H9 (cell line): Measurements from ENCODE around the gene JAKMIP1. TPM values are rescaled to one million over a fixed set of nuclear protein-coding genes. Genes with fewer than 3 reads are reported as not detected.

ENCODE experiments used
- DNase-seq: peaks from one replicate; pipeline ENCODE4 v3.0.0-alpha.2; 2017
- H2AFZ ChIP-seq: one replicate; pipeline ENCODE4 v1.6.1; 2013; ENCODE audit warnings: mild to moderate bottlenecking, low read length, control low read depth, moderate library complexity
- H2AK5ac ChIP-seq: 2 replicates; pipeline ENCODE4 v1.6.1; 2013; ENCODE audit warnings: low read length, control low read depth, mixed read lengths; ENCODE audit not compliant: insufficient read length
- H2BK120ac ChIP-seq: one replicate; pipeline ENCODE4 v1.6.1; 2013; ENCODE audit warnings: low read depth, mild to moderate bottlenecking, low read length, control low read depth, inconsistent platforms; ENCODE audit not compliant: poor library complexity, severe bottlenecking
- H2BK12ac ChIP-seq: 2 replicates; pipeline ENCODE4 v1.6.1; 2013; ENCODE audit warnings: low read length, control low read depth, mixed read lengths, low read depth; ENCODE audit not compliant: insufficient read length
- H2BK15ac ChIP-seq: 2 replicates; pipeline ENCODE4 v1.6.1; 2013; ENCODE audit warnings: low read depth, low read length, control low read depth
- H2BK20ac ChIP-seq: one replicate; pipeline ENCODE4 v1.6.1; 2013; ENCODE audit warnings: low read depth, mild to moderate bottlenecking, low read length, control low read depth, inconsistent platforms; ENCODE audit not compliant: poor library complexity, severe bottlenecking
- H2BK5ac ChIP-seq: 2 replicates; pipeline ENCODE4 v1.6.1; 2013; ENCODE audit warnings: low read length, control low read depth, mixed read lengths; ENCODE audit not compliant: insufficient read length
- H3K14ac ChIP-seq: 2 replicates; pipeline ENCODE4 v1.6.1; 2013; ENCODE audit warnings: low read length, control low read depth; ENCODE audit not compliant: insufficient read depth
- H3K18ac ChIP-seq: 2 replicates; pipeline ENCODE4 v1.6.1; 2013; ENCODE audit warnings: low read depth, mild to moderate bottlenecking, mixed read lengths, low read length, control low read depth; ENCODE audit not compliant: insufficient read length
- H3K23ac ChIP-seq: 2 replicates; pipeline ENCODE4 v1.6.1; 2013; ENCODE audit warnings: low read length, control low read depth, mixed read lengths, low read depth; ENCODE audit not compliant: insufficient read length
- H3K23me2 ChIP-seq: 2 replicates; pipeline ENCODE4 v1.6.1; 2013; ENCODE audit warnings: low read depth, mild to moderate bottlenecking, mixed read lengths, low read length, control low read depth; ENCODE audit not compliant: insufficient read length, poor library complexity, severe bottlenecking
- H3K27ac ChIP-seq: 2 replicates; pipeline ENCODE4 v1.5.1; 2013; ENCODE audit warnings: low read length, control low read depth, mixed read lengths, low read depth; ENCODE audit not compliant: insufficient read length
- H3K27me3 ChIP-seq: 2 replicates; pipeline ENCODE4 v1.6.1; 2013; ENCODE audit warnings: low read length, control low read depth, inconsistent platforms; ENCODE audit not compliant: insufficient read depth
- H3K4ac ChIP-seq: 2 replicates; pipeline ENCODE4 v1.6.1; 2013; ENCODE audit warnings: low read depth, mild to moderate bottlenecking, control low read depth, inconsistent platforms, low read length, moderate library complexity
- H3K4me1 ChIP-seq: 2 replicates; pipeline ENCODE4 v1.6.1; 2013; ENCODE audit warnings: low read length, control low read depth, inconsistent platforms; ENCODE audit not compliant: insufficient read depth
- H3K4me2 ChIP-seq: 2 replicates; pipeline ENCODE4 v1.6.1; 2013; ENCODE audit warnings: low read length, control low read depth, mixed read lengths; ENCODE audit not compliant: insufficient read length, insufficient read depth
- H3K56ac ChIP-seq: 2 replicates; pipeline ENCODE4 v1.6.1; 2013; ENCODE audit warnings: low read depth, mild to moderate bottlenecking, mixed read lengths, low read length, control low read depth; ENCODE audit not compliant: insufficient read length
- H3K79me1 ChIP-seq: 2 replicates; pipeline ENCODE4 v1.6.1; 2013; ENCODE audit warnings: low read depth, mild to moderate bottlenecking, moderate library complexity, low read length, control low read depth, inconsistent platforms; ENCODE audit not compliant: insufficient read depth, poor library complexity, severe bottlenecking
- H3K79me2 ChIP-seq: 2 replicates; pipeline ENCODE4 v1.6.1; 2013; ENCODE audit warnings: low read length, control low read depth, inconsistent platforms; ENCODE audit not compliant: insufficient read depth
- H3K9ac ChIP-seq: 2 replicates; pipeline ENCODE4 v1.6.1; 2013; ENCODE audit warnings: low read length, control low read depth, mixed read lengths; ENCODE audit not compliant: insufficient read length; ENCODE audit errors: extremely low read depth
- H3K9me3 ChIP-seq: one replicate; pipeline ENCODE4 v1.6.1; 2013; ENCODE audit warnings: low read depth, low read length, inconsistent platforms; ENCODE audit not compliant: control insufficient read depth
- H3T11ph ChIP-seq: one replicate; pipeline ENCODE4 v1.6.1; 2013; ENCODE audit warnings: mild to moderate bottlenecking, low read length, control low read depth, inconsistent platforms
- H4K20me1 ChIP-seq: one replicate; pipeline ENCODE4 v1.6.1; 2013; ENCODE audit not compliant: control insufficient read depth, insufficient read length, insufficient read depth
- H4K5ac ChIP-seq: 2 replicates; pipeline ENCODE4 v1.6.1; 2013; ENCODE audit warnings: low read depth, mild to moderate bottlenecking, mixed read lengths, low read length, control low read depth; ENCODE audit not compliant: insufficient read length
- H4K8ac ChIP-seq: replicated peaks from 2 replicates; pipeline ENCODE4 v1.6.1; 2013; ENCODE audit warnings: low read length, control low read depth, mixed read lengths, low read depth; ENCODE audit not compliant: insufficient read length
- H4K91ac ChIP-seq: 2 replicates; pipeline ENCODE4 v1.6.1; 2013; ENCODE audit warnings: low read depth, mild to moderate bottlenecking, moderate library complexity, mixed read lengths, low read length, control low read depth; ENCODE audit not compliant: insufficient read length
- H3K27ac Mint-ChIP-seq, 3 experiments: 2 replicates in 2 of 3; 3 replicates in 1 of 3; pipeline ENCODE4 v1.8.0; 2020 to 2021; ENCODE audit warnings: mixed read lengths in 3 of 3, mild to moderate bottlenecking in 1 of 3, moderate library complexity in 1 of 3
- H3K27me3 Mint-ChIP-seq: 2 replicates; pipeline ENCODE4 v1.8.0; 2021; ENCODE audit warnings: low read depth, mild to moderate bottlenecking, moderate library complexity, mixed read lengths
- H3K36me3 Mint-ChIP-seq, 3 experiments: 2 replicates in 2 of 3; 3 replicates in 1 of 3; pipeline ENCODE4 v1.8.0; 2020 to 2021; ENCODE audit warnings: low read depth in 3 of 3, mixed read lengths in 3 of 3; ENCODE audit not compliant: insufficient read depth in 1 of 3
- H3K4me1 Mint-ChIP-seq, 2 experiments: 2 replicates each; pipeline ENCODE4 v1.8.0; 2020; ENCODE audit warnings: mixed read lengths in 2 of 2
- H3K4me3 Mint-ChIP-seq, 2 experiments: 2 replicates in 1 of 2; 3 replicates in 1 of 2; pipeline ENCODE4 v1.8.0; 2020 to 2021; ENCODE audit warnings: mild to moderate bottlenecking in 2 of 2, mixed read lengths in 2 of 2, moderate library complexity in 1 of 2
- H3K9me3 Mint-ChIP-seq, 2 experiments: 2 replicates in 1 of 2; 3 replicates in 1 of 2; pipeline ENCODE4 v1.8.0; 2020; ENCODE audit warnings: mild to moderate bottlenecking in 2 of 2, mixed read lengths in 2 of 2, moderate library complexity in 1 of 2
- WGBS: extraction: QIAGEN DNeasy Blood & Tissue Kit; methylation state at CpG from one replicate; pipeline ENCODE4 v1.1.7; 2013; ENCODE audit warnings: missing lambda C conversion rate, low lambda C conversion rate, mixed read lengths; ENCODE audit not compliant: insufficient read length; ENCODE audit errors: extremely low coverage; 5-methylcytosine and 5-hydroxymethylcytosine counted together
- total RNA-seq: library from RNA; stranded (reverse); gene quantifications from 2 replicates; pipeline ENCODE4 v1.2.1, GENCODE V29; 2021
- TF ChIP-seq, protein P1 (sequence below): fragments of 200-600 bp; sonication (generic); conservative IDR thresholded peaks from 3 replicates; pipeline ENCODE4 v1.8.0; 2021; ENCODE audit warnings: antibody characterized with exemption, mild to moderate bottlenecking

Gene JAKMIP1
- total RNA-seq, 1 experiment from 2014 or later = 1.5 TPM

- Histone ChIP-seq H3K4me2 (no peak overlapping the region), H3K14ac (no peak overlapping the region; the same call in 1 of the 2 replicates), H3K9ac (no peak overlapping the region), H4K91ac (no peak overlapping the region), H2BK12ac (no peak overlapping the region), H3K9me3 (no peaks in the 10 kb centered on the region), H3K4me1 (no peaks in the 10 kb centered on the region), H3K79me1 (no peaks in the 10 kb centered on the region), H3K27me3 (no peaks in the 10 kb centered on the region), H3K79me2 (no peaks in the 10 kb centered on the region), H2BK5ac (no peak overlapping the region), H3K23ac (no peak overlapping the region), H2AK5ac (no peak overlapping the region), H4K8ac (no peak overlapping the region), H4K20me1 (no peaks in the 10 kb centered on the region), H4K5ac (no peak overlapping the region), H2BK20ac (no peak overlapping the region), H2AFZ (no peak overlapping the region), H3K27ac (no peak overlapping the region), H3T11ph (no peak overlapping the region), H3K56ac (no peak overlapping the region), H2BK120ac (no peak overlapping the region), H3K18ac (no peak overlapping the region), H3K4ac (no peak overlapping the region), H3K23me2 (no peaks in the 10 kb centered on the region), H2BK15ac (no peak overlapping the region)
- H3K4me3 Mint-ChIP-seq = no peak overlapping the region
- H3K27ac Mint-ChIP-seq = no peak overlapping the region
- no peaks in the 10 kb centered on the region; a peak in 1 of 5 replicates for H3K9me3 Mint-ChIP-seq
- H3K36me3 Mint-ChIP-seq = no peaks in the 10 kb centered on the region
- TF ChIP-seq, protein P1, sequence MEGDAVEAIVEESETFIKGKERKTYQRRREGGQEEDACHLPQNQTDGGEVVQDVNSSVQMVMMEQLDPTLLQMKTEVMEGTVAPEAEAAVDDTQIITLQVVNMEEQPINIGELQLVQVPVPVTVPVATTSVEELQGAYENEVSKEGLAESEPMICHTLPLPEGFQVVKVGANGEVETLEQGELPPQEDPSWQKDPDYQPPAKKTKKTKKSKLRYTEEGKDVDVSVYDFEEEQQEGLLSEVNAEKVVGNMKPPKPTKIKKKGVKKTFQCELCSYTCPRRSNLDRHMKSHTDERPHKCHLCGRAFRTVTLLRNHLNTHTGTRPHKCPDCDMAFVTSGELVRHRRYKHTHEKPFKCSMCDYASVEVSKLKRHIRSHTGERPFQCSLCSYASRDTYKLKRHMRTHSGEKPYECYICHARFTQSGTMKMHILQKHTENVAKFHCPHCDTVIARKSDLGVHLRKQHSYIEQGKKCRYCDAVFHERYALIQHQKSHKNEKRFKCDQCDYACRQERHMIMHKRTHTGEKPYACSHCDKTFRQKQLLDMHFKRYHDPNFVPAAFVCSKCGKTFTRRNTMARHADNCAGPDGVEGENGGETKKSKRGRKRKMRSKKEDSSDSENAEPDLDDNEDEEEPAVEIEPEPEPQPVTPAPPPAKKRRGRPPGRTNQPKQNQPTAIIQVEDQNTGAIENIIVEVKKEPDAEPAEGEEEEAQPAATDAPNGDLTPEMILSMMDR = no peak
- peaks cover 14% of the 10 kb centered on the region for H3K27me3 Mint-ChIP-seq
- H3K4me1 Mint-ChIP-seq = peaks cover 16 to 19% of the 10 kb centered on the region in 2 experiments
- no peak for DNase-seq
- WGBS = no CpG with 5 or more reads among the region's 11 CpGs
Observed at GRCh38 chr4:6017800-6018199, 182.5 kb downstream of the JAKMIP1 start.
